Upper lobe of left lung (tissue), 4 donors: ENCODE measurements around the gene ZSCAN26.

Experiments used
- POLR2A ChIP-seq, 4 donors: fragments of 450-650 bp; IDR thresholded peaks; one replicate each; pipeline ENCODE4 v1.5.1; 2016 to 2017; ENCODE audit warnings: antibody characterized with exemption in 4 of 4, mild to moderate bottlenecking in 2 of 4
- TF ChIP-seq, protein P1 (sequence below), 6 experiments: fragments of 450-650 bp in 4 of 6; fragments of 200-600 bp in 2 of 6; sonication (generic) in 2 of 6; IDR thresholded peaks; one replicate each; pipeline ENCODE4 v1.5.1; 2016 to 2019; ENCODE audit warnings: antibody characterized with exemption in 6 of 6

DNA sequence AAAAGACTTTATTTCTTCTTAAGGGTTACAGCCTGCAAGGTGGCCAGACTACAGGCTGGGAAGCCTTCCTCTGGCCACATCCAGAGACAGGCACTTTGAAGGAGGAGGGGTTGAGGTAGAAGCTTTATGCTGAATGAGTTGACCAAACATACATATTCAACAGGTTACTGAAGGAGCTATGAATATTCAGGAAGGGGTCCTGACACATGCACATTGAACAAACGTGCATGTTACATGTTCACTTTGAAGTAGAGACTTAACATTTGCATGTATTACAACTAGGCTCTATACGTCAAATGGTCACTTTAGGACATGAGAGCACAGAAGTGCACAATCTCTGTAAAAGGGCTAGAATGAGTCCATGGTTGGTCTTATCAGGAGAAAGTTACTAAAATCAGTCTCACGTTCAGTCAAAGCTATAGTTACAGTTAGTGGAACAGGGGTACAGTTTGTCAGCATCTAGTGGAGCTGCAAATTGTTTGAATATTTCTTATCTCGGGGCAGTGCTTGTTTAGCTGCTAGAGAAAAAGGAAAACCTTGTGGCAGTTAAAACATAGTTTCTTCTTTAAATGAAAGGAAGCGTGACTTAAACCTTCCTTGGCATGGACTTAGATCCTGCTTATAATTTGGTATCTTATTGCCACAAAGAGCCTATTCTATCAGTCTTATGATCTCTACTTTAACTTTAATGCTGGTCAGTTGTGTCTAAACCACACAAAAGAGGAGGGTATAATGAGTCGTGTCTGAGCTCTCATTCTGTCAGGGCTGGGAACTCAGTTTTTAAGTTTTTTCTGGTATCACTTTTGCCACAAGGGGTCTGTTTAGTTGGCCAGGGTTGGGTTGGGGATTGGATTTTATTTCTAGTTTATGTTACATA is 46.4 kb upstream of the ZSCAN26 start:
- TF ChIP-seq, protein P1, sequence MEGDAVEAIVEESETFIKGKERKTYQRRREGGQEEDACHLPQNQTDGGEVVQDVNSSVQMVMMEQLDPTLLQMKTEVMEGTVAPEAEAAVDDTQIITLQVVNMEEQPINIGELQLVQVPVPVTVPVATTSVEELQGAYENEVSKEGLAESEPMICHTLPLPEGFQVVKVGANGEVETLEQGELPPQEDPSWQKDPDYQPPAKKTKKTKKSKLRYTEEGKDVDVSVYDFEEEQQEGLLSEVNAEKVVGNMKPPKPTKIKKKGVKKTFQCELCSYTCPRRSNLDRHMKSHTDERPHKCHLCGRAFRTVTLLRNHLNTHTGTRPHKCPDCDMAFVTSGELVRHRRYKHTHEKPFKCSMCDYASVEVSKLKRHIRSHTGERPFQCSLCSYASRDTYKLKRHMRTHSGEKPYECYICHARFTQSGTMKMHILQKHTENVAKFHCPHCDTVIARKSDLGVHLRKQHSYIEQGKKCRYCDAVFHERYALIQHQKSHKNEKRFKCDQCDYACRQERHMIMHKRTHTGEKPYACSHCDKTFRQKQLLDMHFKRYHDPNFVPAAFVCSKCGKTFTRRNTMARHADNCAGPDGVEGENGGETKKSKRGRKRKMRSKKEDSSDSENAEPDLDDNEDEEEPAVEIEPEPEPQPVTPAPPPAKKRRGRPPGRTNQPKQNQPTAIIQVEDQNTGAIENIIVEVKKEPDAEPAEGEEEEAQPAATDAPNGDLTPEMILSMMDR (IDR thresholded peaks at IDR 0.05), result no peak
- no peak for TF ChIP-seq POLR2A (IDR thresholded peaks at IDR 0.05)
